ENCODE measurements around the gene NLRC5. TPM values are rescaled to one million over a fixed set of nuclear protein-coding genes. Genes with fewer than 3 reads are reported as not detected.

NLRC5 gene
- polyA plus RNA-seq, 1 experiment, result 19.2 TPM

DNA sequence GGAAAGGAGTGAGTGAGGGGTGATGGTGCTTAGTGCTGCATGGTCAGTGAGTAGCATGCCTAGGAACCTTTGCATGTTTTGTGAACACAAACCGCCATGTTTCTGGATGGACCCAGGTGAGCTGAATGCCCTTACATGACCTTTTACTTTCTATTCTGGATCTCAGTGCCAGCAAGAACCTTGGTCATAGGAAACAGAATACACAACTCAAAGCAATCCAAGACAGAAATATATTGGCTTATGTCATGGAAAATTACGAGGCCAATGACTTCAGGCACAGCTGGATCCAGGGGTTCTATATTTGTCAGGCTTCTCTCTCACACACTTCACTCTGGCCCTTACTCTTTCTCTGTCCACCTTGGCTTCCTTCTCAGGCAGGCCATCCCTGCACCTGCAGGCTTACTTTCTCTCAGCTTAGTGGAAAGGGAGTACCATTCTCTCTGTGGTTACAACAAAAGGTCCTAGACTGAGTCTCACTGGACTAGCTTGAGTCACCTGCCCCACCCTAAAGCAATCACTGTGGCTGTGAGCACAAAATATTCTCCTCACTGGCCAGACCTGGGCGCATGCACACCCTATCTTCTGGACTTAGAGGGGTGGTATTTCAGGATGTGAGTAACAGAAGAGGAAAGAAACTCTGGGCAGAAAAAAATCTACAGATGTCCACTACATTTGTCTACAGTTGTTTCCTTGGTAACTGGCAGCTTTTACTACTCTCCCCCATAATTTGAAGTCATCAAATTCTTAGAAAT is 82.7 kb downstream of the NLRC5 start:
- DNase-seq (ENCODE audit: low read depth), result peak; percentile 53
- ChIA-PET POLR2A (no interaction called here), CTCF (interaction anchor here (1.4 to 5.1 kb wide), 2 partner anchors 10 to 13 kb away, joined by 3 to 33 read pairs; no protein-coding TSS in a partner anchor)
- TF ChIP-seq, protein P1, sequence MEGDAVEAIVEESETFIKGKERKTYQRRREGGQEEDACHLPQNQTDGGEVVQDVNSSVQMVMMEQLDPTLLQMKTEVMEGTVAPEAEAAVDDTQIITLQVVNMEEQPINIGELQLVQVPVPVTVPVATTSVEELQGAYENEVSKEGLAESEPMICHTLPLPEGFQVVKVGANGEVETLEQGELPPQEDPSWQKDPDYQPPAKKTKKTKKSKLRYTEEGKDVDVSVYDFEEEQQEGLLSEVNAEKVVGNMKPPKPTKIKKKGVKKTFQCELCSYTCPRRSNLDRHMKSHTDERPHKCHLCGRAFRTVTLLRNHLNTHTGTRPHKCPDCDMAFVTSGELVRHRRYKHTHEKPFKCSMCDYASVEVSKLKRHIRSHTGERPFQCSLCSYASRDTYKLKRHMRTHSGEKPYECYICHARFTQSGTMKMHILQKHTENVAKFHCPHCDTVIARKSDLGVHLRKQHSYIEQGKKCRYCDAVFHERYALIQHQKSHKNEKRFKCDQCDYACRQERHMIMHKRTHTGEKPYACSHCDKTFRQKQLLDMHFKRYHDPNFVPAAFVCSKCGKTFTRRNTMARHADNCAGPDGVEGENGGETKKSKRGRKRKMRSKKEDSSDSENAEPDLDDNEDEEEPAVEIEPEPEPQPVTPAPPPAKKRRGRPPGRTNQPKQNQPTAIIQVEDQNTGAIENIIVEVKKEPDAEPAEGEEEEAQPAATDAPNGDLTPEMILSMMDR (IDR thresholded peaks at IDR 0.05; ENCODE audit: insufficient read depth, low read depth, low read length), result no peak
- H3K4me3 ChIP-seq (ENCODE audit: low read depth, low read length), result no peak overlapping the region
- H3K36me3 ChIP-seq (ENCODE audit: control insufficient read depth, insufficient read depth, low read length), result peaks cover 2% of the 10 kb centered on the region
- no peaks in the 10 kb centered on the region for H3K27me3 ChIP-seq (ENCODE audit: control insufficient read depth, insufficient read depth, low read length)

DNA sequence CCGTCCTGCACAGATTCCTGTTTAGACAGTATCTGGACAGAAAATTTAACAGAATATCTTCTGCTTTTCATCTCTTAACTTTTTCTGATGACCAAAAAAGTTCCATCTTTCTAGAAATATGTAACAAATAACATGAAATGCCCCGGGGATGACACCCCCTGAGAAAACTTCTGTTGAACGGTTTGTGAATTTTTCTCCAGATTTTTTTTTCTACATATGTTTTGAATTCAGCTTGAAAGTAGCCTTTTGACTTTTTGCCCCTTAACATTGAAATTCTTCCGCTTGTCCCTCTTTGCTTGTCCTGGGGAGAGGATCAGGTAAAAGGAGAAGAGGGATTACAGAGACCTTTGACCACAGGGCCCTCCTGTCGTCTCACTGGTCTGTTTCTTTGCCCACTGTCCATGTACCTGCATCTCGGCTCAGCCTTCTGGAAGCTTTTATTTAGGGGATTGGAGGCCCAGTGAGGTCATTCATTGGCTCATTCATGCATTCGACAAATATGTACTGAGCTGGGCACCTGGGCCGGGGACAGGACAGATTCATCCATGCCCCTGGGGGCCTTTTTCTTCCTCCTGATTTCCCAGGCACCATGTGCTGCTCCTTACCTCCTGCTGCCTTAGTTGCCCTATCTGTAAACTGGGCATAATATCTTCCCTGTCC is 83.4 kb downstream of the NLRC5 start:
- TF ChIP-seq, protein P1 (IDR thresholded peaks at IDR 0.05; ENCODE audit: insufficient read depth, low read depth, low read length), result no peak
- no peaks in the 10 kb centered on the region for H3K27me3 ChIP-seq (ENCODE audit: control insufficient read depth, insufficient read depth, low read length)
- POLR2A ChIA-PET, result no interaction called here
- DNase-seq (ENCODE audit: low read depth), result no peak
- CTCF ChIA-PET, result interaction anchor here (1.4 to 5.1 kb wide), 2 partner anchors 9 to 12 kb away, joined by 3 to 33 read pairs; no protein-coding TSS in a partner anchor
- H3K4me3 ChIP-seq (ENCODE audit: low read depth, low read length), result no peak overlapping the region
- H3K36me3 ChIP-seq (ENCODE audit: control insufficient read depth, insufficient read depth, low read length), result peaks cover 2% of the 10 kb centered on the region

DNA sequence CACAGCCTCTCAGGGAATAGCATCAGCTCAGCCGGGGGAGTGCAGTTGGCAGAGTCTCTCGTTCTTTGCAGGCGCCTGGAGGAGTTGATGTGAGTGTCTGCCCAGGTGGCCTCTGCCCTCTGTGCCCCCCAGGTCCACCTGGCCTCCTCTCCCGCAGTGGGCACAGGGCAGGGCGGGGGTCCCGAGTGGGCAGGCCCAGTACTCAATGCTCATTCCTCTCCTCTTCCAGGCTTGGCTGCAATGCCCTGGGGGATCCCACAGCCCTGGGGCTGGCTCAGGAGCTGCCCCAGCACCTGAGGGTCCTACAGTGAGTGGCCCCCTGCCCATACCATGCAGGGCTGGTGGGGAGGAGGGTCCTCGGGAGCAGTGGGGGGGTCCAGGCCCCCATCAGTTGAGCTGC is 88.4 kb downstream of the NLRC5 start:
- H3K36me3 ChIP-seq (ENCODE audit: control insufficient read depth, insufficient read depth, low read length), result no peaks in the 10 kb centered on the region; the same call in none of the 2 replicates
- H3K27me3 ChIP-seq (ENCODE audit: control insufficient read depth, insufficient read depth, low read length), result no peaks in the 10 kb centered on the region
- CTCF ChIA-PET, result interaction anchor here (1.4 kb wide), 1 partner anchor 19 kb away, joined by 5 read pairs; no protein-coding TSS in a partner anchor
- DNase-seq (ENCODE audit: low read depth), result no peak
- H3K4me3 ChIP-seq (ENCODE audit: low read depth, low read length), result no peak overlapping the region
- POLR2A ChIA-PET, result no interaction called here
- TF ChIP-seq, protein P1 (IDR thresholded peaks at IDR 0.05; ENCODE audit: insufficient read depth, low read depth, low read length), result no peak

DNA sequence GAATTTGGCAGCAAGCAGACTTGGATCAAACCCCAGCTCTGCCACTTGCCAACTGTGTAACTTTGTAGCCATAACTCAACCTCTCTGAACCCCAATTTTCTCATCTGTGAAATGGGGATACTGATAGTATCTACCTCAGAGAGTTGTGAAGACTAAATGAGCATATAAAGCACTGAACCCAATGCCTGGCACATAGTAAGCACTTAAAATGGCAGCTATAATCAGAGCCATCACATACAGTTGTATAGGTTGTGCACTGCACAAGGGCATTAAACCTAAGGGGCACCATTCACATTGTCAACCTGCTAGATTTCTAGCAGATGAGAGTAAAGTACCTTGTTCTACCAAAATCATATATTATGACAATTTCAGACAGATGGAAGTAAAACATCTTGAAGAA is 92.4 kb downstream of the NLRC5 start:
- POLR2A ChIA-PET, result no interaction called here
- no peak for DNase-seq (ENCODE audit: low read depth)
- H3K36me3 ChIP-seq (ENCODE audit: control insufficient read depth, insufficient read depth, low read length), result no peaks in the 10 kb centered on the region
- no peak overlapping the region for H3K4me3 ChIP-seq (ENCODE audit: low read depth, low read length)
- TF ChIP-seq, protein P1 (IDR thresholded peaks at IDR 0.05; ENCODE audit: insufficient read depth, low read depth, low read length), result no peak
- CTCF ChIA-PET, result interaction anchor here (1.0 to 4.9 kb wide), 2 partner anchors 9 to 87 kb away, joined by 3 to 44 read pairs; no protein-coding TSS in a partner anchor
- H3K27me3 ChIP-seq (ENCODE audit: control insufficient read depth, insufficient read depth, low read length), result no peaks in the 10 kb centered on the region

DNA sequence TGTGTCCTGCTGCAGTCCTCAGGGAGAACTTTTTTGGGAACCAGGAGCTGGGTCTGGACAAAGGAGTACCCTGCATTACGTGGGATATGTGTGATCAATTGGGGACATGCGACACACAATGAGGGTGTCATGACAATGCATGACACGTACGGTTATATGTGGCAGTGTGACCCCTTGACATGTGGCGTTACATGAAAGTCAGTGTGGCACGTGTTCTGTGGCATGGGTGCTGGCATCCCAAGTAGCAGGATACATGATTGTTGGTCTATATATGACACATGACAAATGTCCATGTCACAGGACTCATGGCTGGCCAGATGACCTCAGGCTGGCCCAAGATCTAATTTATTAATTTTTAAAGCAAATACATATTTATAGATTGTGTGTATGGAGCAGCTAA is 93.3 kb downstream of the NLRC5 start:
- DNase-seq (ENCODE audit: low read depth), result no peak
- ChIA-PET CTCF (interaction anchor here (0.7 to 4.9 kb wide), 8 partner anchors 59 to 339 kb away, joined by 3 to 44 read pairs (median 6); no protein-coding TSS in a partner anchor), POLR2A (no interaction called here)
- H3K4me3 ChIP-seq (ENCODE audit: low read depth, low read length), result no peak overlapping the region
- H3K27me3 ChIP-seq (ENCODE audit: control insufficient read depth, insufficient read depth, low read length), result no peaks in the 10 kb centered on the region
- no peaks in the 10 kb centered on the region for H3K36me3 ChIP-seq (ENCODE audit: control insufficient read depth, insufficient read depth, low read length)
- TF ChIP-seq, protein P1 (IDR thresholded peaks at IDR 0.05; ENCODE audit: insufficient read depth, low read depth, low read length), result no peak

Data from BJ (cell line).